Ascending aorta (tissue), 2 donors: ENCODE measurements around the gene DDX10. TPM values are rescaled to one million over a fixed set of nuclear protein-coding genes. Genes with fewer than 3 reads are reported as not detected.

Experiments
- DNase-seq, 2 donors: peaks; one replicate each; pipeline ENCODE4 v3.0.0-alpha.2; 2019; ENCODE audit warnings: low spot score in 2 of 2
- H3K27ac ChIP-seq, 2 donors: fragments of 200-600 bp; sonication (generic); one replicate each; pipeline ENCODE4 v1.5.1; 2016 to 2017; ENCODE audit warnings: mild to moderate bottlenecking in 1 of 2
- H3K27me3 ChIP-seq: fragments of 200-600 bp; sonication (generic); one replicate; pipeline ENCODE4 v1.5.1; 2017
- H3K36me3 ChIP-seq, 2 donors: fragments of 200-600 bp; sonication (generic); one replicate each; pipeline ENCODE4 v1.5.1; 2016
- H3K4me1 ChIP-seq, 2 donors: fragments of 200-600 bp; sonication (generic); one replicate each; pipeline ENCODE4 v1.5.1; 2016 to 2017; ENCODE audit warnings: mild to moderate bottlenecking in 1 of 2
- H3K4me3 ChIP-seq, 2 donors: fragments of 200-600 bp; sonication (generic); one replicate each; pipeline ENCODE4 v1.5.1; 2016 to 2017; ENCODE audit warnings: mild to moderate bottlenecking in 1 of 2
- H3K9me3 ChIP-seq, 2 donors: fragments of 200-600 bp; sonication (generic); one replicate each; pipeline ENCODE4 v1.5.1; 2016
- CTCF ChIP-seq, 3 experiments: fragments of 200-600 bp in 2 of 3; fragments of 450-650 bp in 1 of 3; sonication (generic) in 2 of 3; IDR thresholded peaks; one replicate each; pipeline ENCODE4 v1.5.1; 2016 to 2019; ENCODE audit warnings: antibody characterized with exemption in 3 of 3, mild to moderate bottlenecking in 1 of 3, moderate library complexity in 1 of 3
- intact Hi-C: fragments of 100-400 bp; cut with DNase I; formaldehyde crosslinking; loops from one replicate; pipeline ENCODE4 v1.15.1; 2023
- total RNA-seq: library from RNA; depleted of rRNA; stranded (reverse); fragments of >200 nt; gene quantifications from one replicate; pipeline ENCODE4 v1.1.0, GENCODE V29; 2016

DDX10 gene
- total RNA-seq, 1 donor from 2014 or later = 21.9 TPM

DNA sequence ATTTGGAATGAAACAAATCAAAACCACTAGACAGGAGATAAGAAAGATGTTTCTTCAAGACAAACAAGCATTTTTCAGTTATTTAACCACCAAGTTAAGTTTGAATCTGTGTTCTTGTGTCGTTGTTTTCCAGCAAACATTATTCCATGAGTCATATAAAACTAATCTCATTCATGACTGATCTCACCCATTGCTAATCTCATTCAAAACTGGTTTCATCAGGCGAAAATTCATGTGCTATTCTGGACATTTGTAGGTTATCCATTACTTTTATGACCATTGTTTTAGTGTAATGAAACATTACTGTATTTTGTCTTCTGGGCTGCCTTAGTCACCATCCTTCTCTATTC lies 221.8 kb downstream of the DDX10 start:
- no peaks in the 10 kb centered on the region for H3K36me3 ChIP-seq
- no peaks in the 10 kb centered on the region for H3K4me1 ChIP-seq
- H3K9me3 ChIP-seq = no peaks in the 10 kb centered on the region
- no peak for DNase-seq
- no peak overlapping the region for H3K4me3 ChIP-seq
- intact Hi-C loops = no loop called here
- H3K27me3 ChIP-seq = no peaks in the 10 kb centered on the region
- TF ChIP-seq CTCF (IDR thresholded peaks at IDR 0.05) = no peak
- no peak overlapping the region for H3K27ac ChIP-seq

- Histone ChIP-seq H3K4me1 (no peaks in the 10 kb centered on the region), H3K36me3 (no peaks in the 10 kb centered on the region), H3K27ac (no peak overlapping the region), H3K27me3 (no peaks in the 10 kb centered on the region), H3K4me3 (no peak overlapping the region), H3K9me3 (no peaks in the 10 kb centered on the region)
- intact Hi-C loops = no loop called here
- no peak for DNase-seq
- no peak for TF ChIP-seq CTCF (IDR thresholded peaks at IDR 0.05)
Measured at GRCh38 chr11:108887436-108888238, 222.8 kb downstream of the DDX10 start.

- intact Hi-C loops = no loop called here
- Histone ChIP-seq H3K27me3 (no peaks in the 10 kb centered on the region), H3K9me3 (no peaks in the 10 kb centered on the region), H3K4me1 (no peaks in the 10 kb centered on the region), H3K27ac (no peak overlapping the region), H3K4me3 (no peak overlapping the region), H3K36me3 (no peaks in the 10 kb centered on the region)
- TF ChIP-seq CTCF (IDR thresholded peaks at IDR 0.05) = no peak
- DNase-seq = no peak
Measured at GRCh38 chr11:108890482-108891105, 225.7 kb downstream of the DDX10 start.

DNA sequence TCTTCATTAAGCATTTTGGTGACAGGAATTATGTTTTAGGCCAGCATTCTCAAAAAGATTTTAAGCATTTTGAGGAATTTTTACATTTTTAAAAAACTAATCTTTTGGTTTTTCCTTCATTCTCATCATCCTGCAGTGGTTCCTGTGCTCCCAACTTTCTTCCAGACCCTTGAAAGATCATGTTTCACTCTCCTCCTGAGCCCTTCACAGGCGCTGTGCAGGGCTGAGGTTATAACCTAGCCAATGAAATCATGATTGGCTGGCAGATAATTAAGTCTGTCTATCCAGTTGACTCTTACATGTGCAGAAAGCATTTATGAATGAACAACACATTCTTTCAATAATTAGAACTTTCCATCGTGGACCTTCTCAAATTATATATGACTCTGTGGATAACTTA lies 226.3 kb downstream of the DDX10 start:
- TF ChIP-seq CTCF (IDR thresholded peaks at IDR 0.05) = no peak
- no peaks in the 10 kb centered on the region for H3K4me1 ChIP-seq
- H3K27ac ChIP-seq = no peak overlapping the region
- H3K36me3 ChIP-seq = no peaks in the 10 kb centered on the region
- no peak for DNase-seq
- no peak overlapping the region for H3K4me3 ChIP-seq
- no peaks in the 10 kb centered on the region for H3K9me3 ChIP-seq
- intact Hi-C loops = no loop called here
- H3K27me3 ChIP-seq = no peaks in the 10 kb centered on the region

GRCh38 chr11:108891909-108892511 lies 227.1 kb downstream of the DDX10 start:
- H3K27ac ChIP-seq = no peak overlapping the region
- intact Hi-C loops = no loop called here
- no peak overlapping the region for H3K4me3 ChIP-seq
- no peak for TF ChIP-seq CTCF (IDR thresholded peaks at IDR 0.05)
- H3K9me3 ChIP-seq = no peaks in the 10 kb centered on the region
- H3K4me1 ChIP-seq = no peaks in the 10 kb centered on the region
- H3K36me3 ChIP-seq = no peaks in the 10 kb centered on the region
- no peaks in the 10 kb centered on the region for H3K27me3 ChIP-seq
- no peak for DNase-seq
